GM11168 (cell line): Measurements from ENCODE around the gene GALNTL6.
"Not testable (repeated sequence)": the region's sequence is repeated elsewhere in the genome, so short reads cannot be mapped to it uniquely, and the experiment has no call there.

Experiments used
- in situ Hi-C: fragments of 300-500 bp; cut with MboI; formaldehyde crosslinking; loops from one replicate; pipeline ENCODE4 v1.12.0; 2022; ENCODE audit warnings: low sequenced_read_pairs; ENCODE audit not compliant: unreplicated experiment

The GALNTL6 gene

DNA sequence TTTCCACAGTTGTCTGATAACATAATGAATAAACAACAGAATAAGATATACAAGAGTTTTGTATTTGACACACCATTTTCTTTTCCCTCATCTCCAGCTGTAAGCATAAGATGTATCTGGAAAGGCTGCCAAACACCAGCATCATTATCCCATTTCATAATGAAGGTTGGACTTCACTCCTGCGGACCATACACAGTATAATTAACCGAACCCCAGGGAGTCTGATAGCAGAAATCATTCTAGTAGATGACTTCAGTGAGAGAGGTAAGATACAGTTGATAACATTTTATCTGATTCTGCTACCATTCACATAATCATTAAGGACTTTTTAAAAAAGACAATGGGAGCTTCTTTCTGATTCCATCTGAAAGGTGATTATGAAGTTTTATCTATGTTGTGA is 535.2 kb downstream of the GALNTL6 start:
- in situ Hi-C loops, result no loop called here

DNA sequence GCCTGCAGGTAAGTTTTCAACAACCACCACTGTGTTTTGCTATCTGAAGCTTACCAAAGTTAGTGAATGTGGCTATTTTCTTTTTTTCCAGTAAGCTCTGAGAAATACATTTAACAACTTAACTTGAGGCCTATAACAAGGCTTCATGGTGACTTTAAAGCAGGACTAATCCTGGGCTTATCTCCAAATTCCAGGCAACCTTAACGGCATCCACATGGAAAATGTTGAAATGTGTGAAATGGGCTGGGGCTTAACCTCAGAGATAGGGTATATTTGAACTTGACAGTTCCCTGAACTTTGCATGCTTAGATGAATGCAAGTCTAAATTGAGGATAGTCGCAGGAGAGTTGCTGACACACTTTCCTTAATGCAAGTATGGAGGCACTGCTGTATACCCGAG is 539.2 kb downstream of the GALNTL6 start:
- in situ Hi-C loops, result no loop called here

DNA sequence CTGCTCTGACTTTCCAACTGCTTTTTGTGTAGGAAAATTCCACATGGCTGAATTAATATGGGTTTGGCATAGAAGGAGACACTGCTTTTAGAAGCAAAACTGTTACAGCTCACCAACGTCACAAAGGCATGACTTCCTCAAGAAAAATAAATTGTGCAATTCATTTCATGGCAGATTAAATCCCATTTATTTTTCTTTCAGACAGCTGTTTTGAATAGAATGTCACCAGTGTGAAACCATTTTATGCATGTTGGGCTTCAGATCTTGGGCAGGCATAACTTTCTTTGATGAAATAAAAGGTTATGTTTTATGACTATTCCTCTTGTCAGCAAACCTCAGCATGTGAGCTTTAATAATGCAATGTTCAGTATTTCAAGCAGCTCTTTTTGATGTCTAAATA is 542.8 kb downstream of the GALNTL6 start:
- in situ Hi-C loops, result no loop called here

DNA sequence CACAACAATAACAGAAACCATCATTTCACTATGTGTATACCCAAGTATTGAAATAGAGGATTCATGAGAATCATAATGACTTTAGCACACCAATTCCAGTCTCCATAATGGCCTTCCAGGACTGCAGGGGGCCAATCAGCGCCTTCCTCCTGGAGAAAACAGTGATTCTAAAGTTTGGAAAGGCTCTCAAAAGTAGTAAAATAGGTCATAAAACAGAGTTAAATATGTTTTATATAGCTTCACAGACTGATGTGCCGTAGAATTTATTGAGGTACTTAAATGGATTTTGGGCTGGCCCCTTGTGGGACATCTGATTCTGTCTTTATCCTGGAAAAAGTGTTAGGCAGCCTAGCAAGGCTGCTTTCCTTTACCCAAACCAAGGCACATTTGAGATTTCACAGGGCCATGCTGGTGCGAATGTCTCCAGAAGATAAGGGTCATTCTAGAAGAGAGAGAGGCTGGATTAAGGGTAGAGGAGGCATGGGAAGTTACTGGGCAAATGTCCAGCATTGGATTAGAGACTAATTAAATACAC is 543.9 kb downstream of the GALNTL6 start:
- in situ Hi-C loops, result no loop called here

DNA sequence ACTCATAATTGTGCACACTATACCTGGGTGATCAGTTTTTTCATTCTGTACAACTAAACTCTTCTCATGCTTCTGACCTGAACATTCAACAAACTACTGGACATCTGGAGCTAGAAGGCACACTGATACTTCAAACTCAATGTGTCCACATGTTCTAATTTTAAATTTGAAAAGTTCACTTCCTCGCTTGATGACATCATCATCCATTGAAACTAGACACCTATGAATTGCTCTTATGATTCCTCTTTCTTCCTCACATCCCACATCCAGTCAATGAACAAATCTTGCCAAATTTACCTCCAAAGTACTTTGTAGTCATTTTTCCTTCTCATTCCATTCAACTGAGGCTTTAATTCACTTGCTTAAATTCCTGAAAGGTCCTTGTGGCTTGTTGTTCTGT is 549.4 kb downstream of the GALNTL6 start:
- in situ Hi-C loops, result no loop called here

DNA sequence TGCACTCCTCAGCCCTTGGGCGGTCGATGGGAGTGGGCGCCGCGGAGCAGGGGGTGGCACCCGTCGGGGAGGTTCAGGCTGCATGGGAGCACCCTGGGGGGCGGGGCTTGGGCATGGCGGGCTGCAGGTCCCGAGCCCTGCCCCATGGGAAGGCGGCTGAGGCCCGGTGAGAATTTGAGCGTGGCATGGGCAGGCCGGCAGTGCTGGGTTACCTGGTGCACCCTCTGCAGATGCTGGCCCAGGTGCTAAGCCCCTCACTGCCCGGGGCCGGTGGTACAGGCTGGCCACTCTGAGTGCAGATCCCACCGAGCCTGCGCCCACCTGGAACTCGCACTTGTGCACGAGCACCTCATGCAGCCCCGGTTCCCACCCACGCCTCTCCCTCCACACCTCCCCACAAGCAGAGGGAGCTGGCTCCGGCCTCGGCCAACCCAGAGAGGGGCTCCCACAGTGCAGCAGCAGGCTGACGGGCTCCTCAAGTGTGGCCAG is 556.3 kb downstream of the GALNTL6 start:
- in situ Hi-C loops, result no loop called here

DNA sequence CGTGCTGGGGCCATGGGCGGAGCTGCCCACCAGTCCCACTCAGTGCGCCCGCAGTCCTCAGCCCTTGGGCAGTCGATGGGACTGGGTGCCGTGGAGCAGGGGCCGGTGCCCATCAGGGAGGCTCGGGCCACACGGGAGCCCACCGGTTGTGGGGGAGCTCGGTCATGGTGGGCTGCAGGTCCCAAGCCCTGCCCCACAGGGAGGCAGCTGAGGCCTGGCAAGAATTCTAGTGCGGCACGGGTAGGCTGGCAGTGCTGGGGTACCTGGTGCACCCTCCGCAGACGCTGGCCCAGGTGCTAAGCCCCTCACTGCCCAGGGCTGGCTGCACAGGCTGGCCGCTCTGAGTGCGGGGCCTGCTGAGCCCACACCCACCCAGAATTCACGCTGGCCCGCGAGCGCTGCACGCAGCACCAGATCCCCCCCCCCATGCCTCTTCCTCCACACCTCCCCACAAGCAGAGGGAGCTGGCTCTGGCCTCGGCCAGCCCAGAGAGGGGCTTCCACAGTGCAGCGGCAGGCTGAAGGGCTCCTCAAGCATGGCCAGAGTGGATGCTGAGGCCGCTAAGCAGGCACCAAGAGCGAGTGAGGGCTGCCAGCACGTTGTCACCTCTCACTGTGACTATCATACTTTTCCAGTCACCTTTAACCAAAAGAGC is 564.4 kb downstream of the GALNTL6 start:
- in situ Hi-C loops, result no loop called here

DNA sequence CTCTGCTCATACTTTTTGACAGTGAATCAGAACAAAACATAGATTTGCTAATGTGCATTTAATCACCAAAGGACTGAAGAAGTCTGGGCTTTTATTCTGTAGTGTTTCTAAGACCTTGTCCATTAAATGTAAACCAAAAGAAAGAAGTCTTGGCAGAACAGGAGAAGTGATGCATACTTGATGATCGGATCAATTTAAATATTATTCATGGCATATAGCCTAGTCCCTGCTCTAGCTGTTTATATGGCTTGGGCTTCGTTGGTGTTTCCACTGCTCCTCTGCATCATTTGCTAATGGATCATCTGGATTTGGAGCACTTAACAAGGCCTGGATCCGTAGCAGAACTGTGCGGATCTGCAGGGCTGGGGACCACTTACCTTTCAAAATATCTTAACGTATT is 566.6 kb downstream of the GALNTL6 start:
- in situ Hi-C loops, result no loop called here

DNA sequence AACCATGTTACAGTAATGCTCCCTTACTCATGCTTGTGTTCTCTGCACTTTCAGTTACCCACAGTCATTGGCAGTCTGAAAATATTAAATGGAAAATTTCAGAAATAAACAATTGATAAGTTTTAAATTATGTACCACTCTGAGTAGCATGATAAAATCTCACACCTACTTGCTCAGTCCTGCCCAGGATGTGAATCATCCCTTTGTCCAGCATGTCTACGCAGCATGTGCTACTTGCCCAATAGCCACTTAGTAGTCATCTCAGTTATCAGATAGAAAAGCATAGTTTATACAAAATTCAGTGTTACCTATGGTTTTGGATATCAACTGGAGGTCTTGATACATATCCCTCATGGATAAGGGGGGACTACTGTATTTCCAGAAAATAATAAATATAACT is 577.1 kb downstream of the GALNTL6 start:
- in situ Hi-C loops, result no loop called here

DNA sequence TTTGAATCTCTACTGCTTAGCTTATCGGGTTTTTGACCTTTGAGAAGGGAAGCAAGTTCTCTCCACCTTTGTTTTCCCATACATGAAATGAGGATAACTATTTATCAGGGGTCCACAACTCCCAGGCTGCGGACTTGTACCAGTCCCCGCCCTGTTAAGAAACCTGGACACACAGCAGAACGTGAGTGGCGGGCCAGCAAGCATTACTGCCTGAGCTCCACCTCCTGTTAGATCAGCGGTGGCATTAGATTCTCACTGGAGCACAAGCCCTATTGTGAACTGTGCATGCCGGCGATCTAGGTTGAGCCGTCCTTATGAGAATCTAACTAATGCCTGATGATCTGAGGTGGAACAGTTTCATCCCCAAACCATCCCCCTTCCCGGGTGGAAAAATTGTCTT is 579.5 kb downstream of the GALNTL6 start:
- in situ Hi-C loops, result no loop called here

DNA sequence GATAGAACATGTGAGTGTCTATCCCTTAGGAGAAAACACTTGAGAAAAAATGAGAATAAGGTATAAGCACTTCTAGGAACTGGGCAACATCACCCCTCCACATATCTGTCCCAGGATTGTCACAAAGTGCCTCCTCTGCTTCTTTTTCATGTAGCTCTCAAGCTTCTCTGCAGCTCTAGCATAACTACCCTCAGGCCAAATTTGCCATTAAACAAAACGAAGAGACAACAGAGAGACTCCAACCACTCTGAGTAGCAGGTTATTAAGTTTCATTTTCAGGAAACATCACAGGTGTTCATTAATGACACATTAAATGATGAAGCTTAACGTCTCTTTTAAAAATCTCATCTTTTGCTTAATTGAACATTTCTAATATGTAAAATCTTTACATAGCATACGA is 580.0 kb downstream of the GALNTL6 start:
- in situ Hi-C loops, result no loop called here

DNA sequence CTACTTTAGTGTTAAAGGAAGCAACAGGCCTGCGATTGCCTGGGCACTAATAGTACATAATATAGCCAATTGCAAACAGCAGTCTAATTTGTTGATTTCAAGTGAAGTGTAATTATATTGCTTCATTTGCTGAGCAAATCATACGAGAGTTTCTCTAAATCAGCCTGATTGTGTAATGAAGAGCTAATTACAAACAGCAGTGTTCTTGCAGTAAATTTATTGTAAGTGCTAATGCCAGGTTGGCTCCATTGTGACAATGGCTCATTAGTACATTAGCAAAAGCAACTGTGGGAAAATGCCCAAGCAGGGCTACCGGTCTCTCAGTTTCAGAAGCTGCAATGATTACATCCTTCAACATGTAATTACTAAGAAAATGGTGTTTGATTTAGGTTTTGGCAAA is 591.5 kb downstream of the GALNTL6 start:
- in situ Hi-C loops, result no loop called here

DNA sequence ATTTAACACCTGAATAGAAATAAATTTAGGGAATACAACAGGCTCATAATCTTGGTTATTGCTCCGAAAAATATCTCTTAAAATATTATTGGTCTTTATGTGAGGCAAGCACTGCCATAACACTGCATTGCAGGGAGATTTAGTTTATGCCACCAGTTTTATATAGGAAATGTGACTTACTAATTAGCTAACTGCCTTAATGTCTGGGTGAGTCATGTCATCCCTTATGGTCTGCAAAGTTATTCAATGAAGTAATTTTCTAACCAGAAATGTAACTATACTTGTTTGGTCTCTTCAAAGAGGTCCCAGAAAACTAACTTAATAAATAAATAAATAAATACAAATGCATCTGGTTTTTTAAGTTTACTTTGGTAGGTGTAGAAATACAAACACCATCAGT is 597.2 kb downstream of the GALNTL6 start:
- in situ Hi-C loops, result no loop called here

DNA sequence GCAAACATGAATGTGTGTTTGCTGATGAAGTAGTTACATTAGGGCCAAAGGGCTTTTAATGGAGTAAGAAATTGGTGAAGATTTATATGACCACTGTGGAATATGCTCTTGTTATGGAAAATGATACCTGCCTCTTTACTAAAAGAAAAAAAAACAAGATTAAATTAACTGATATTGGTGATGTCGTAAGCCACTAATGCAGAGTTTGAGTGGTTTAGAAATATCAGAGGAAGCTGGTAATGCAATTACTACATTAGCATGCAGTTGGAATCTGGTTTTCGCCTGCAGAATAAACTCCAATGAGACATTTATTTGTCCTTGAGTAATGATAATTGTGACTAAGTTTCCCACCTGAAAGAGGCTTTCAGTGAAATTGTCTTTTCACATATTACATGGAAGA is 597.9 kb downstream of the GALNTL6 start:
- in situ Hi-C loops, result no loop called here

DNA sequence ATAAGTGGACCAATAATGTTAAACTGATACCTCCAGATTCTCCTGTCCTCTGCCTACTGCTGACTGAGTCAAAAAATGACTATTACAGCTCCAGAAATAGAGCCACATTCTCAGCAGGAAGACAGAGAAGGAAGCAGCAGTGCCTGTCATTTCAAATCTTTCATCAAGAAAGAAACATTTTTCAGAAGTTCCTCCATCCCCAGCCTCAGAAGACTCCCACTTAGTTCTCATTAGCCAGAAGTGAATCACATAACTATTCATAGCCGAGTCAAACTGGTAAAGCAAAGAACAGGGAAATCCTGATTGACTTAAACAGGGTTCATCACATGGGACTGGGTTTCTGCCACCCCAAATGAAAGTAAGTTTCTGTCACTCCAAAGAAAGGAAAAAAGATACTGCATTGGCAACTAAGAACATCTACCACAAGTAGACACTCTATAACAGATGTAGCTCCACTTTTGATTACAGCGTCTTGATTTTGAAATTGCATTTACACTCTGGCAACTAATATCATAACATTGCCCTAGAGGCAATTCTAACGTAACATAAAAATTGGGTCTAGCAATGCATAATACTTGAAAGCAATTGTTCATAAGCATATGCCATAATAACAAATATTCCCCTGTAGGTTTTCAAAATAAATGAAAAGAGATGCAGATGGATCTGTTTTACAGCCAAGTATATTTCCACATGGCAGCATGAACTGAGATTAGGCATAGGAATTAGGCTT is 599.8 kb downstream of the GALNTL6 start:
- in situ Hi-C loops, result no loop called here

DNA sequence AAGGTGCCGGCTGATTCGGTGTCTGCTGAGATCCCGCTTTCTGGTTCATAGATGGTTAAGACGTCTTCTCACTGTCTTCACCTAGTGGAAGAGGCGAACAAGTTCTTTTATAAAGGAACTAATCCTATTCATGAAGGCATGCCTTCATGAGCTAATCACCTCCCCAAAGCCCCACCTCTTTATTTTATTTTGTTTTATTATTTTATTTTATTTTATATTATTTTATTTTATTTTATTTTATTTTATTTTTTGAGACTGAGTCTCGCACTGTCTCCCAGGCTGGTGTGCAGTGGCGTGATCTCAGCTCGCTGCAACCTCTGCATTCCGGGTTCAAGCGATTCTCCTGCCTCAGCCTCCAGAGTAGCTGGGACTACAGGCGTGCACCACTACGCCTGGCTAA is 615.8 kb downstream of the GALNTL6 start:
- in situ Hi-C loops, result not testable (repeated sequence)

DNA sequence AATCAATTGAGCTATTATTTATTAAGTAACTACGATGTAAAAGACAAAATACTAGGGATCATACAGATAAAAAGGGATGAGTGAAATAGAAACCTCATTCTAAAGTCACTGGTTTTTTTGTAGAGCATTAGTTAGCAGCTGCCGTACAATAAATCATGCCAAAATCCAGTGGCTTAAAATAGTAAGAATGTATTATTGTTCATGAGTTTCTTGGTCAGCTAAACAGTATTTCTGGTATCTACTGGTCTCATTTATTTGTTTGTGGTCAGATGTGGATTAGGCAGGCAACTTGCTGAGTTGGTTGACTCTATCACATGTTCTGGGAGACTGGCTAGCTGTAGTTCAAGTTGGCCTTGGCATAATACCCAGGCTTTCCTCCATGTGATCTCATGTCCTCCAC is 667.3 kb downstream of the GALNTL6 start:
- in situ Hi-C loops, result no loop called here

DNA sequence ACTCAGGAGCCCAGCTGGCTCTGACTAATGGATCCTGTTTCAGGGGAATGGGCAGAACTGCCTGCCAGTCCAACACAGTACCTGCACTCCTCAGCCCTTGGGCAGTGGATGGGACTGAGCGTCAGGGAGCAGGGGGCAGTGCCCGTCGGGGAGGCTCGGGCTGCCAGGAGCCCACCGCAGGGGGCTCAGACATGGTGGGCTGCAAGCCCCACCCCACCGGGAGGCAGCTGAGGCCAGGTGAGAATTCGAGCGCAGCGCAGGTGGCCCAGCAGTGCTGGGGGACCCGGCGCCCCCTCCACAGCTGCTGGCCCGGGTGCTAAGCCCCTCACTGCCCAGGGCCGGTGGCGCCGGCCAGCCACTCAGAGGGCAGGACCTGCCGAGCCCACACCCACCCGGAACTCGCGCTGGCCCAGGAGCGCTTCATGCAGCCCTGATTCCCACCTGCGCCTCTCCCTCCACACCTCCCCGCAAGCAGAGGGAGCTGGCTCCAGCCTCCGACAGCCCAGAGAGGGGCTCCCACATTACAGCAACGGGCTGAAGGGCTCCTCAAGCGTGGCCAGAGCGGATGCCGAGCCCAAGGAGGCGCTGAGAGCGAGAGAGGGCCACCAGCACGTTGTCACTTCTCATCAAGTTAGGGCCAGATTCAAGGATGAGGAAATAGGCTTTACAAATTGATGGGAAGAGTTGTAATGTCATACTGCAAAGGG is 668.8 kb downstream of the GALNTL6 start:
- in situ Hi-C loops, result no loop called here

DNA sequence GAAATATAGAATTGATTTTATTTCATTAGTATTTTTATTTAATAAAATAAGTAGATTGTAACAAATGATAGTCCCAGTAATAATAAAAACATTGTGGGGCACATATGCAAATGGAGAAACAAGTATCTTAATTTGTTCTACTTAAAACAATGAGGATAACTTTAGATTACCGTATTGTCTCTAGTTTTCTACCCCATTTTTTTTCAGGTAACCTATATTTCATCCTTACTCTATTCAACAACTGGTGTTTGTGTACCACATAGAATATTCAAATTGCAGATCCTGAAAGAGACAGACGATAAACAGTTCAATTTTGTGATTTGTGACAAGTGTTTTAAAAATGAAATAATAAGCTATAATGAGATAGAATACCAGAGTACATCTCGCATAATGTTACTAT is 671.8 kb downstream of the GALNTL6 start:
- in situ Hi-C loops, result no loop called here

DNA sequence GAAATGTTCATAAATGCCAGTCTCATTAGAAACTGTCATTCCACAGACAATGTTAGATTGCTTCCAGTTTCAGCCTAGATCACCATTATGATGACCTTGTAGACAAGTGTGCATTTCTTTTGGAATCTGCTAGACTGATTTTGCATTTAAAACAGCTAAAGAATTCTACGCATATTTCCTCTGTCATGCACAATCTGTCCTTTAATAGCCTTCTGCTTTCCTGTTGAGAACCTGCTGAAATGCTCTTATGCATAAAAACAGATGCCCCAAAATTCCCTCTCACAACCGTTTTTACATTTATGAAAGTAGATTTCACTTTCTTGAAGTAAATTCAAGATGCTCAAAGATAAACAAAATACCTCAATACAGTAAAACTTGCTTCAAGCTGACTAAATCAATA is 673.3 kb downstream of the GALNTL6 start:
- in situ Hi-C loops, result no loop called here

DNA sequence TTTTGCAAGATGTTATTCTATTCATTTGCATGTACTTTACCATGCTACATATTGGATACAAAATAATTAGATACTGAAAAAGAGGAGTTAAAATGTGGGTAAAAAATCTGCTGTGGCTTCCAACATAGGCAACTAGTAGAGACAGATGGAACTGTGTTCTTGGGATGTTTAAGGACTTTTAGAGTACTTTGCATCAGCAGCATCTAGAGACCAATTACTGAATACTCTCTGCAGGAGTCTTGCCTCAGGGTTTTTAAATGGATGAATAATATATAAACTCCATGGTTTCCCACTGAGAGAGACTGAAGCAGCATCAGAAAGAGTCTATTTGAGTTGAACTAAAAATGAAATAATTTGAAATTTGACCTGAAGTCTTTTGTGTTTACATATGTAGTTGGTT is 676.7 kb downstream of the GALNTL6 start:
- in situ Hi-C loops, result no loop called here
